Measurements from ENCODE around the gene MUL1. TPM values are rescaled to one million over a fixed set of nuclear protein-coding genes. Genes with fewer than 3 reads are reported as not detected.

MUL1 gene
- total and polyA plus RNA-seq, 8 donors, result 3.5 to 16.5 (median 11.8) TPM

GRCh38 chr1:20491178-20491577 lies 16.8 kb downstream of the MUL1 start:
- no peaks in the 10 kb centered on the region for H3K36me3 ChIP-seq
- intact Hi-C loops (cut with DNase I), result loop anchor here in 2 of 3 donors (5.0 to 10.0 kb wide), 2 partner anchors 279 to 566 kb away; partner anchors contain the start of gene PLA2G2E (in 1 of the 2)
- H3K27ac ChIP-seq, result no peak overlapping the region
- TF ChIP-seq, protein P1, sequence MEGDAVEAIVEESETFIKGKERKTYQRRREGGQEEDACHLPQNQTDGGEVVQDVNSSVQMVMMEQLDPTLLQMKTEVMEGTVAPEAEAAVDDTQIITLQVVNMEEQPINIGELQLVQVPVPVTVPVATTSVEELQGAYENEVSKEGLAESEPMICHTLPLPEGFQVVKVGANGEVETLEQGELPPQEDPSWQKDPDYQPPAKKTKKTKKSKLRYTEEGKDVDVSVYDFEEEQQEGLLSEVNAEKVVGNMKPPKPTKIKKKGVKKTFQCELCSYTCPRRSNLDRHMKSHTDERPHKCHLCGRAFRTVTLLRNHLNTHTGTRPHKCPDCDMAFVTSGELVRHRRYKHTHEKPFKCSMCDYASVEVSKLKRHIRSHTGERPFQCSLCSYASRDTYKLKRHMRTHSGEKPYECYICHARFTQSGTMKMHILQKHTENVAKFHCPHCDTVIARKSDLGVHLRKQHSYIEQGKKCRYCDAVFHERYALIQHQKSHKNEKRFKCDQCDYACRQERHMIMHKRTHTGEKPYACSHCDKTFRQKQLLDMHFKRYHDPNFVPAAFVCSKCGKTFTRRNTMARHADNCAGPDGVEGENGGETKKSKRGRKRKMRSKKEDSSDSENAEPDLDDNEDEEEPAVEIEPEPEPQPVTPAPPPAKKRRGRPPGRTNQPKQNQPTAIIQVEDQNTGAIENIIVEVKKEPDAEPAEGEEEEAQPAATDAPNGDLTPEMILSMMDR (IDR thresholded peaks at IDR 0.05), result no peak
- no peak overlapping the region for H3K4me3 ChIP-seq
- peaks cover 0 to 10% (median 2%) of the 10 kb centered on the region in 4 donors for H3K27me3 ChIP-seq
- no peak for DNase-seq
- WGBS, 2 donors, result 32 to 56% methylated on average over 6 of the region's 6 CpGs
- no peak for FAIRE-seq
- no peak for ATAC-seq
- H3K9me3 ChIP-seq, result no peaks in the 10 kb centered on the region
- peaks cover 0 to 7% (median 0%) of the 10 kb centered on the region in 3 donors for H3K4me1 ChIP-seq

- Histone ChIP-seq H3K4me3 (no peak overlapping the region), H3K9me3 (no peaks in the 10 kb centered on the region), H3K36me3 (no peaks in the 10 kb centered on the region), H3K27me3 (peaks cover 0 to 17% (median 2%) of the 10 kb centered on the region in 4 donors), H3K4me1 (peaks cover 0 to 11% (median 0%) of the 10 kb centered on the region in 3 donors), H3K27ac (peak overlapping the region in 1 of 4 donors; percentile 55)
- FAIRE-seq (no peak), ATAC-seq (no peak), DNase-seq (no peak)
- intact Hi-C loops (cut with DNase I), result loop anchor here in 1 of 3 donors (5.0 kb wide), 1 partner anchor 110 kb away; no protein-coding TSS in a partner anchor
- WGBS, 2 donors, result 19 to 21% methylated on average over 4 of the region's 4 CpGs
- TF ChIP-seq, protein P1 (IDR thresholded peaks at IDR 0.05), result no peak
These were observed 20.7 kb downstream of the MUL1 start for GRCh38 chr1:20487236-20487590.

GRCh38 chr1:20486457-20487235 lies 21.3 kb downstream of the MUL1 start:
- intact Hi-C loops (cut with DNase I), result loop anchor here in 1 of 3 donors (5.0 kb wide), 1 partner anchor 109 kb away; no protein-coding TSS in a partner anchor
- Histone ChIP-seq H3K4me1 (peaks cover 0 to 11% (median 0%) of the 10 kb centered on the region in 3 donors), H3K27ac (peak overlapping the region; percentile 23 to 55 (median 43)), H3K4me3 (peak overlapping the region; percentile 20 to 53 (median 32)), H3K27me3 (peaks cover 0 to 17% (median 2%) of the 10 kb centered on the region in 4 donors), H3K9me3 (no peaks in the 10 kb centered on the region), H3K36me3 (no peaks in the 10 kb centered on the region)
- WGBS, 2 donors, result 3 to 6% methylated on average over 35 to 51 of the region's 51 CpGs
- no peak for FAIRE-seq
- peak; percentile 67 to 83 (median 80) for ATAC-seq
- peak; percentile 48 to 84 (median 62) for DNase-seq
- TF ChIP-seq, protein P1 (IDR thresholded peaks at IDR 0.05), result no peak

DNA sequence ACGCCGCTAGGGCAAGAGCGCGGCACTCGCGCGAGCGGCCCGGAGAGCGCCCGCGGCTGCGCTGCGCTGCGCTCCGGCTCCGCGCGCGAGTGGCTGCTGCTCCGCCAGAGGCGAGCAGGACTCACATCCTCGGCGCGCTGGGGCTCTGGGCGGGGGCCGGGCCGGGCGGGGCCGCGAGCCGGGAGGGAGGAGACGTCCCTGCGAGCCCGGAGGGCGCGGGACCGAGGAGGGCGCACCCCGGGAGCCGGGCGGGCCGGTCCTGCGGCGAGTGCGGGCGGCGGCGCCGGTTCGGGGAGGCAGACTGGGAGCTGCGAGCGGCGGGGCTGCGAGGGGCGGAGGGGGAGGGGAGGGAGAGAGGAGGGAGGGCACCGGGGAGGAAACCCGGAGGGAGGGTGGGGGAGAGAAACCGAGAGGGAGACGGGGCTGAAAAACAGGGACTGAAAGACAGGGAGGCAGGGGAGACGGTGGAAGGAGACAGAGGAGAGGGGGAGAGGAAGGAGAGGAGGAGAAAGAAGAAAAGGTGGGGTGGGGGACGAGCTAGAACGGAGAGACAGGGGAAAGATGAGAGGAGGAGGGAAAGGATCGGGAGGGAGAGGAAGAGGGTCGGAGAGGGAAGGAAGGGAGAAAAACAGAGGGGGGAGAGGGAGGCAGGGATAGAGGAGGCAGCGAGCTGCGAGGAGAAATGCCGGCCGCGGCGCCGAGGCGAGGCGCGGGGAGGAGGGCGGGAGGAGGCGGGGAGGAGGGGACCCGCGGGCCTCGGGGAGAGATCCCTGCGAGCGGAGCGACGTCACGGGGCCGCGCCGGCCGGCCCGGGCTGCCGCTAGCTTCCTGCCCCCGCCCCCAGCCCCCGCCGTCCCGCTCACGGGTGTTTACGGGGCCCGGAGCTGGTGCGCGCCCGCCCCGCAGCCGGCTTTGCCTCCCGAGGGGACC lies 22.2 kb downstream of the MUL1 start, which contains the start of gene CAMK2N1:
Gene CAMK2N1, minus strand, starts transcription at position 684 of the 930 bp plus-strand sequence. CDS start 831 bp downstream, outside the sequence.
- Histone ChIP-seq H3K9me3 (no peaks in the 10 kb centered on the region), H3K27ac (peak within 1 kb of the TSS; percentile 23 to 55 (median 43)), H3K36me3 (no peaks in the 10 kb centered on the region), H3K4me1 (peaks cover 0 to 11% (median 0%) of the 10 kb centered on the region in 3 donors), H3K27me3 (peaks cover 0 to 17% (median 2%) of the 10 kb centered on the region in 4 donors), H3K4me3 (peak within 1 kb of the TSS; percentile 20 to 53 (median 32))
- 0 to 1% methylated on average over 69 to 104 of the region's 104 CpGs for WGBS, 2 donors
- FAIRE-seq (no peak), DNase-seq (peak; percentile 36 to 78 (median 56)), ATAC-seq (peak; percentile 73 to 79 (median 76))
- TF ChIP-seq, protein P1 (IDR thresholded peaks at IDR 0.05), result no peak
- intact Hi-C loops (cut with DNase I), result loop anchor here in 1 of 3 donors (5.0 kb wide), 1 partner anchor 108 kb away; no protein-coding TSS in a partner anchor
